GM10847 (cell line): ENCODE data around the gene HIPK2.

Source experiments
- POLR2A ChIP-seq: IDR thresholded peaks from 2 replicates; pipeline ENCODE4 v1.6.1; 2011; ENCODE audit not compliant: insufficient read length; ENCODE audit errors: extremely low read depth

The HIPK2 gene

DNA sequence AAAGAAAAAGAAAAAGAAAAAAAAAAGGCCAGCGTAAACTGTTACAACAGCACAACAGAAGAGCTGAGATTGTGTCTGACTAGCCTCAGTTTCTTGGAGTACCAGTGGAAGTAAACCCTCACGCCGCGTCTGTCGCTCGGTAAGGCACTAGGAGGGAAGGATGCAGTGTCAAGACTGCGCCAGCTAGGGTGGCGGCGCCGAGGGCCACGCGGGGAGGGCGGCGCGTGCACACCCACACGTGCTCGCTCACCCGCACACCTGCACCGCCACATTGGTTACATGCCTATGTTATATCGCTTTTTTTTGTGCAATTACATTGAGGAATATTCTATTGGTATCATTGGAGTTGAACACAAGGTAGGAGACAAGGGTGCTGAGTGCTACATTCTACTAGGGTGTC is 206.1 kb downstream of the HIPK2 start:
- no peak for TF ChIP-seq POLR2A

DNA sequence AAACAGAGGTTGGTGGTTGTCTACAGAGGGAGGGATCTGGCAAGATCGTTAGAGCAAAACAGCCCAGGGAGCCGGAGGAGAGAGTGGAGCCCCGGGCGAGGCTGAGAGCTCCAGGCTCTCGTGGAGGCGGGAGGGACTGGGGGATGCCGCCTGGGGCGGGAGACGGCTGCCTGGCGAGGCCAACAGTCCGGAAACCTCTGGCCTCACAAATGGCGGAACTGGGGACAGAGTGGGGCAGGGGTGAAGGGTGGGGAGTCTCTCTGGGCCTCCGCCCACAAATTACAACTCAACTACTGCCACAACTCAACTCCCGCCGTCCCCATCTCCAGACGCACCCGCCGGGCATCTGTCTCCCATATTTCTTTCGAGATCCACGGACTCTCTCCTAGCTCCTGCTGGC is 206.6 kb downstream of the HIPK2 start:
- no peak for TF ChIP-seq POLR2A

DNA sequence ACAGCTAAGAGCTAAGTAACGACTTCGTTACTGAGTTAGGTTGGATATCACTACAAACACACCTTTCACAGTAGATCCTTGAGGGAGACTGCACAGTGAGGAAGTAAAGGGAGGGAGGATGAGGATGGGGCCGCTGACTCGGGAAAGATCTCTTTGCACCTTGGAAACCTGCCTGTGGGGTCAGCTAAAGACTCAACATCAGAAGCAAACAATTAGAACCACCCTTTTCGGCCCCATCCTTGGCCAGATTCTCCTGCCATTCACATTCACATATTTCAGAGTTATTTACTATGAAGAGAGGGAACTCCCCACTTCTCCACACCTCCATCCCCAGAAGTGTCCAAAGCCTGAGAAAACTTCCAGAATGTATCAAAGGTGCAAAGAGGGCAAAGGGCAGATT is 207.2 kb downstream of the HIPK2 start:
- no peak for TF ChIP-seq POLR2A

DNA sequence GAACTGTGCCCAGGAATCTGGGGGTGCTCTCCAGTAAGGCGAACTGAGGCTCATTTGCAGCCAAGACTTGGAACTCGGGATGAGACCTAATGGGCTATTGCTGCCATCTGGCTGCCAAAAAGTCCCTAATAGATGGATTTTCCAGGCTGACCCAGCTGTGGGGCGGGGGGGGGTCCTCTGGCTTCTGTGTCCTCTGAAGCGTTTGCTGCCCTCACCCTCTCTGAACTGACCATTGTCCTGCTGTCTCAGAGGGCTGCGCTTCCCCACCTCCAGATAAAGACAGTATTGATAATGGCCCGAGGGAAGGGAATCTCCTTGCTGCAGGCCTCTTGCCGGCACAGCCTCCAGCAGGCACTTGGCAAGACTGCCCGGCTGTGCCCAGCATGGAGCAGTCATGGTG is 207.7 kb downstream of the HIPK2 start:
- no peak for TF ChIP-seq POLR2A

DNA sequence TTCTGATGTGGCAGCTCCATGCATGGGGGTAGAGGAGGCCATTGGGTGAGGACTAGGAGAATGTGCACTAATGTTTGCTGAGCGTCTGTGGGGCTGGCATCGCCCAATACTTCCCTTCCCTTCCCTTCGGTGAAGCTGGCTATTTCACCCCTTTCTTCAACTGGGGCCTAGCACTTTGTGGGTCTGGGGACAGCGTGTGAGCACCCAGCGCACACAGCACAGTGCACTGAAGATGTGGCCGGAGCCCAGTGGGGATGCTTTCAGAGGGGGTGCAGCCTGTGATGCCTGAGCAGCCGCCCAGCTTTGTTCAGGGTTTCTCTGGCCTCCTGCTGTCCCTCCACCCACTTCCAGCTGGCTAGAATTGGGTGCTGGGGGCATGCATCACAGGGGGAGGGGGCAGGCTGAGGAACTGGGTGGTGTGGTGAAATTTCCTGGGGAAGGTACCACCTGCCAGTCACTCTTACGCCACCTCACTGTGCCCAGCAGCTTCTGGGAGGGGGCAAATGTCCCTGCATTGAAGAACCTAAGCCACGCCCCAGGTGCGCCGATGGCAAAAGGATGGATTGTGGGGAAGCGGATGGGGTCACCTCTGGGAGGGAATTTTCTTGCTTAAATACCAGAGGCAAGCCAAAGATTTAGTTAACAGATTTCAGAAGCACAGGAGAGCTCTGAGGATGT is 208.8 kb downstream of the HIPK2 start:
- TF ChIP-seq POLR2A: no peak

DNA sequence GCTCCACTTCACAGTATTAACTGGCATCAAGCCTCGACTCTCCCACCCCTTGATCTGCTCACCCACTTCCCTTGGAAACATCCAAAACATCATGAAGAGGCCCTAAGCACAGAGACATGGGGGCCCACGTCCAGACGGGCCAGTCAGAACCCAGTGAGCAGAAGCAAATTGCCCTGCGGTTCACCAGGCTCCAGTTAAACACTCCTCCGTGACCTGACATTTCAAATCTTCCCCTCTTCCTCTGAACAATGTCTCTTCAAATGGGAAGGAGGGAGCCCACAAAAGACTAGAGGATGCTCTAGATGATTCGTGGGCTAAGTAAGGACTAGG is 209.5 kb downstream of the HIPK2 start:
- no peak for TF ChIP-seq POLR2A

DNA sequence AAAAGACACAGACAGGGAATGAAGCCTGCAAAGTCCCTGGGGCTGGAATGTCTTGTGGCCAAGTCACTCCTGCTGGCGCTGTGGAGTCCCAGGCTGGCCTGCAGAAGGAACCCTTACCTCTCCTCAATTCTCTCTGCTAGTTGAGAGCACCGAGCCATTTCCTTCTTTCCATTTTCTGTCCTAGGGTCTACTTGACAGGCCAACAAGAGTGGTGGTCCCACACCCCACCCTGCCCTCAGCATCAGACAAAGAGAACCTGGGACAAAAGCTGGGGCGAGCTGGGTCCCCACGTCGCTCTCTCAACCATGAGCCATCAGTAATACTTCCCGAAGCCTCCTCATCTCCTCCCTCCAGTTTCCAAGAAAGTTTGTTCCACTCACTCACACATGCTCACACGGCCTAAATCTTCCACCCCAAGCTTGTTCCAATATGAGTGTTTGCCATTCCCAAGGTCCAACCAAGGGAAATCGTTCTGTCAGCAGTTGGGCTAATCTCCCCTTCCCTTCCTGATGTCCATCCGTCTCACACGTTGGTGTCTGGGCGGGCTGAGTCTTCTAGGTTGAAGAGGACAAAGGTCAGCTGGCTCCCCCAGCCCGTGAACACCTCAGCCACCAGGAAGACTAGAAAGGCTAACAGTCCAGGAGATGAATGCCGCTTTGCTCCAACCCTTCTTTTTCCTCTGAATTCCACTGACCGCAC is 210.0 kb downstream of the HIPK2 start:
- no peak for TF ChIP-seq POLR2A

DNA sequence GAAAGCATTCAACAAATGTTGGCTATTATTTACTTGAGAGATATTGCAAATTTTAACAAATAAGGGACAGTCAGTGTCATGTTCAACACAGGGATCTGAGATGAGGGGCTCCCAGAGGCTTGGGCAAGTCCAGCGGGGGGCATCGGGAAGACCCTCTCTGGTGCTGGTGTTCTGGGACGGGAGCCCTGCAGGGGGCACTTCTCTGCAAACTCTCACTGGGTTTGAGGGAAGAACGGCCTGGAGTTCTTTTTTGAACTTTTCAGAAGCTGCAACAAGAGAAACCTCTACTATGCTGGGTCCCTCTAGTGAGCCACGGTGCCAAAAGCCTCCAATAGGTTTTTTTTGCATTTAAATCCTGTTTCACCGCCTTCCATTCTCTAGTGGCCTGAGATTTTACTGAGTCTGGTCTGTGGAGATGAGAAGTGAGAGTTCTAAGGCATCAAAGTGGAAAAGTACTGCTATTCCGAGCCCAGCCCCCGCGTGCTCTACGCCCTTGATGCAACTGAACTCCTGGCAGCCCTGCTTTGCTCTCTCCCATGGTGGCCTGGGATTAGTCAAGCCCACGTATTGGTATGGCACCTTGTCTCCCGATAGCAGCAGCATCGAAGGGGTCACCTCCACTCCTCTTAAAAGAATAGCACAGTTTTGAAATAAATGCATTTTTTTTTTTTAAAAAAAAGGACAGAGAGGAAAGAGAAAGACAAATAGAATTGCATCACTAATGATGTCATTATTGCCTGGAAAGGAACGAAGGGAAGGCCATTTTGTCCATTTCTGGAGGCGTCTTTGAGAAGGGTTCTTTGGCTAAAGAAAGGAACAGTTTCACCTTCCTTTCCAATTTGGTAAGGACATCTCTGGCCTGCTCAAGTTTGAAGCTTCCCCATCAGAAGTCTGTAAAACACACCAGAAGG is 210.8 kb downstream of the HIPK2 start:
- no peak for TF ChIP-seq POLR2A

DNA sequence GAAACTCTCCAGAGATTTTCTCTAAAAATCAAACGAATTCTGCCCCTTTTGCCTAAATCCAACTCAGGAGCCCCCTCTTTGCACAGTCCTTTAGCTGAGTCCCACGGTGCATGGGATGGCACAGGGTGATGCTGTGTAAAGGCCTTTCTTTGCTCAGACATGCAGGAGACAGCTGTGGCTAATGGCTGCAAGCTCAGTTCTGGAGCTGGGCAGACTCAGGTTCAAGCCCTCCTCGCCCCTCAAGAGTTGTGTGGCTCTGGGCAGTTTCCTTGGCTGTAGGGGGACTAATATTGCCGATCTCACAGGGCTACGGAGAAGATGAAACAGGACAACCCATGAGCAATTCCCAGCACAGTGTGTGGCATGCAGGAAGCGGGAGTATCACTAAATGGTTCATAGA is 211.7 kb downstream of the HIPK2 start:
- TF ChIP-seq POLR2A: no peak

DNA sequence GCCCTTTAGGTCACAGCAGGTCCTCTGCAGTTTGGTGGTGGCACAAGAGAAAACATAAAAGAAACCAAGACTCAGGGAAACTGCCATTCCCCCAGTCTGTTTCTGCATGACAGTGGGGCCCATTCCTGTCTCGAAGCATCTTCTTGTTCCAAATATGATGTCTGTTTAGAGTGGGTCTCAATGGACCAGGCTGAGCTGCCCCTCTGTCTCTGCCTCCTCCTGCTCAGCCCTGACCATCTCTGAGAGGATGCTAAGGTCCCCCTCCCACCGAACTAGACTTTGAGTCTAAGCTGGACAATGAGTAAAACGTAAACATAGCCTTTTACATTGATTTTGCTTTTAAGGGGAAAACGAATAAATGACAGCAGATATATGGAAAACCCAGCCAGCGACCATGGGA is 213.9 kb downstream of the HIPK2 start:
- no peak for TF ChIP-seq POLR2A

DNA sequence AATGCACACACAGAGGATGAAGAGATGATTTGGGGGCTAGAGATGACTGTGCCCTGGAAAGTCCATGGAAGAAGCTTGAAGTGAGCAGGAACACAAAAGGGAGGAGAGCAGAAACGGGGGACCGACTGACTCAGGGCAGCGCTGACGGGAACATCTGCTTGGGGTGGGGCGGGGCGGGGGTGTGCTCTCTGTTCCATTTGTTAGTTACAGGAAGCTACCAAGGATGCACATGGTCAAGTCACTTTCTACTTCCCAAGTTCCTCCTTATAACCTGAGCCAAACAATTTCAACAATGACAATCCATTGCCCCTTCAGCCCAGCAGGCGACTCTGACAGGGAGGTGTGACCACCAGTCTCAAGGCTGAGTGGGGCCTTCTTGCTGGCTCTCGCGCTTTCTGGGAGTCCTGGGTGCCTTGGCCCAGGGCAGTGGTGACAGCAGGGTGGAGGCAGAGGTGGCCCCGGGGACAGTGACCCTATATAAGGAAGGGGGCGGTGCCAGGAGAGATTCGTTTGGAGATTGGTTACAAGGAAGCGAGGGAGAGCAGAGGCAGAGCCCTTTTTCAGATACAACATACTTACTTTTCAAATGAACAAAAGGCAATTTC is 214.7 kb downstream of the HIPK2 start:
- no peak for TF ChIP-seq POLR2A

DNA sequence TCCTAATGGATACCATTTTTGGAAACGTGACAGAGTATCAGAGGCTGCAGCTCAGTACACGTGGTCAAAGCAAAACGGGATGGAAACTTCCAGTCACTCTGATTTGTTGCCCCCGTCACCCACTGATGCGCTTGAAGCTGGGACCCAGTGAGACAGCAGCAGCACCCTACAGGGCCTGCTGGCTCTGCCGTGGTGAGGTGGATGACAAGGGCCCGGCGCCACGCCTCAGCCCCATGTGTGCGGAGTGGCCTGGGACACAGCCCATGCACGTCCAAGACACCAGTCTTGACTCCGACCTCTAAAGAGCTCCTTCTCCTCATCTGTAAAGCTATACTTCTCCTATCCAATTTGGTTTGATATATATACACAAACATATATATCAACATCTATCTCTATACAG is 215.3 kb downstream of the HIPK2 start:
- no peak for TF ChIP-seq POLR2A

DNA sequence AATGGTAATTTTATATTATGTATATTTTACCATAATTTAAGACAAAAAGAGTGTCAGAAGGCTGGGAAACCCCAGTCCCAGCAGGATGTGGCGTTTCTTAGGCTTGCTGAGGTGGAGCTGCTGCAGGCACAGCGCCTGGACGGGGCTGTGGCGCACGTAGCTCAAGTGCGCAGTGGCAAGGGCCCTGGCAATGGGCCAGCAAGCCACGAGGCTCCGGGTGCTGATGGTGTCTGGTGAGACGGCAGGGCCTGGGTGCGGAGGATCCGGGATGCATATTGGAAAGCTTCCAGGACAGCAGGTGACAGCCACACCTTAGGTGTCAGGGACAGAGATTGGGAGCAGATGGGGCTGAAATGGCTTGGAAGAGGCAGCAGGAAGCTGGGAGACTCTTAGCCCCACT is 217.1 kb downstream of the HIPK2 start:
- TF ChIP-seq POLR2A: no peak

DNA sequence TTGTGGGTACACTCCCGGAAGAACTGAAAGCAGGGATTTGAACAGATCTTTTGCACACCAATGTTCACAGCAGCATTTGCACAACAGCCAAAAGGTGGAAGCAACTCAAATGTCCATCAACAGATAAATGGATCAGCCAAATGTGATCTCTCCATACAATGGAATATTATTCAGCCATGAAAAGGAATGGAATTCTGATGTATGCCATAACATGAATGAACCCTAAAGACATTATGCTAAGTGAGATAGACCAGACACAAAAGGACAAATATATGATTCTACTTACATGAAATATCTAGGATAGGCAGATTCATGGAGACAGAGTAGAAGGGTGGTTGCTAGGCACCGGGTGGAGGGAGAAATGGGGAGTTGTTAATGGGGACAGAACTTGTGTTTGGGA is 217.6 kb downstream of the HIPK2 start:
- TF ChIP-seq POLR2A: no peak

DNA sequence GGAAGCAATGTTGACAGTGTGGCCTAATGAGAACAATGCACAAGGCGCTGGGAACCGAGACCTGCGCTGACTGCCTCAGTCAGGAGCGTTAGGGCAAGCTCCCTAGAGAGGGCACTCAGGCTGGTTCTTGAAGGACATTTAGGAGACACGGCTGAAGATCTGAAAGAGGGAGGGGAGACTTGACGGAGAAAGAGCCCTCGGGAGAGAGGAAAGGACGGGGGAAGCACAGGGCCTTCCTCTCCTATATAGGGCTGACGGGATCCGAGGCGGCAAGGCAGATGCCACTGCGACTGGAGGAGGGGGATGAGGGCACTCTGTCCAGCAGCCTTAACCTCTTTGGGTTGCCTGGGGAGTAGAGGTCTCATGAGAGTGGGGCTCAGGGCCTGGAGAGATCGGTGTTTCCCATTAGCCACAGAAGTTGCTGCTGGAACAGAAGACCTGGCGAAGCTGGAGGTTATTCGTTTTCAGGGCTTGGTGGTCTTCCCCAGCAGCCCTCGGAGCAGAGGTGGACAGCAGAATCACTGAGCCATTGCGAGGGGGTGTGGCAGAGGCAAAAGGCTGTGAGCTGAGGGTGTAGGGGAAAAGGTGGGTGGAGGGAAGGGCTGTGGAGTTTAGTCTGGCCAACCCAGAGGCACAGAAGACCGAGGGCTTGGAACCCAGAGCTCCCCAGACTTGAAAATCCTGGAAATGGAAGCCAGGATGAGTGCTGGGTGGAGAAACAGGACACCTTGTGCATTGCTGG is 218.3 kb downstream of the HIPK2 start:
- no peak for TF ChIP-seq POLR2A
